Left renal cortex interstitium (tissue), 4 donors: Measurements from ENCODE around the gene ZFYVE9. TPM values are rescaled to one million over a fixed set of nuclear protein-coding genes. Genes with fewer than 3 reads are reported as not detected.
"Not testable (repeated sequence)": the region's sequence is repeated elsewhere in the genome, so short reads cannot be mapped to it uniquely, and the experiment has no call there.

Experiments used
- DNase-seq, 4 donors: peaks; one replicate each; pipeline ENCODE4 v3.0.0-alpha.2; 2013; ENCODE audit warnings: low read depth in 4 of 4, low spot score in 2 of 4, missing footprints in 1 of 4
- polyA plus RNA-seq, 4 donors: library from polyadenylated mRNA; unstranded; fragments of 120-200 nt; gene quantifications; one replicate each; pipeline ENCODE4 v1.2.1, GENCODE V29; 2013; ENCODE audit not compliant: insufficient read length in 4 of 4

ZFYVE9 gene
- polyA plus RNA-seq, 4 donors, result 32.2 to 36.9 (median 34.3) TPM

DNA sequence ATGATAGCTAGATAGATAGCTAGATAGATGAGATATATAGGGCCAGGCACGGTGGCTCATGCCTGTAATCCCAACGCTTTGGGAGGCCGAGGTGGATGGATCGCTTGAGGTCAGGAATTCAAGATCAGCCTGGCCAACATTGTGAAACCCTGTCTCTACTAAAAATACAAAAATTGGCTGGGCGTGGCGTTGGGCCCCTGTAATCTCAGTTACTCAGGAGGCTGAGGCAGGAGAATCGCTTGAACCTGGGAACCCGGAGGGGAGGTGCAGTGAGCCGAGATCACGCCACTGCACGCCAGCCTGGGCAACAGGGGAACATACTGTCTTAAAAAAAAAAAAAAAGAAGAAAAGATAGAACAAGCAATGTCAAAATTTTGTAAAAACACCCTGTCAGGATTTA, 8.6 kb downstream of the ZFYVE9 start:
- not testable (repeated sequence) for DNase-seq

DNA sequence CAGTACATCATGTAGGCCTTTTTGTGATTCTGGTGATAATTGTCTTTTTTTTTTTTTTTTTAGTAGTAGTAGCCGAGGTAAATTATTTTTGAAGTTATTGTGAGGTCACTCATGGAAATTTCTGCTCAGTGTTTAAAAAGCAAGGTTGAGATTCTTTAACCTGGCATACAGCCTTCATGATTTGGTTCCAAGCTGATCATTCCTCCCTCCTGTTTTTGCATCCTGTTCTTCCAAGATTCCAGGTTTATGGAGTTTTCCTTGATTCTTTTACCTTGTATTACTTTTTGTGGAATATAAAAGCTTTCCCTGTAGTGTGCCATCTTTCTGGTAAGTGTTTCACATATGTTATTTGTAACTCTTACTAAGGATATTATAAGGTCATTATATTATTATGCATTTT, 9.1 kb downstream of the ZFYVE9 start:
- no peak for DNase-seq

DNA sequence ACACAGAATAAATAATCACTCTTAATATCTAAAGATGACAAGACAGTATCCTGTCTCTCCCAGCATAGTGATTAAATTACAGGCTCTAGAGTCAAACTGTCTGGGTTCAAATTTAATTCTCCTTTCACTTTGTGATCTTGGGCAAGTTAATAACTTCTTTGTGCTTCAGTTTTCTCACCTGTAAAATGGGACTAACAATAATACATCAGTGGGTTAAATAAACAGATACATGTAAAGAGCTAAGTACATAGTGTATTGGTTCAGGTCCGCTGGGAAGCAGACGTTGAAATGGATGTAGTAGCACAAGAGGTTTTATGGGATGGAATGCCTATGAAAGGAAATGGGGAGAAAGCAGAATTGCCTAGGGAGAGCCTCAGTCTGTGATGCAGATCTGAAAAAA, 10.7 kb downstream of the ZFYVE9 start:
- DNase-seq, result no peak

DNA sequence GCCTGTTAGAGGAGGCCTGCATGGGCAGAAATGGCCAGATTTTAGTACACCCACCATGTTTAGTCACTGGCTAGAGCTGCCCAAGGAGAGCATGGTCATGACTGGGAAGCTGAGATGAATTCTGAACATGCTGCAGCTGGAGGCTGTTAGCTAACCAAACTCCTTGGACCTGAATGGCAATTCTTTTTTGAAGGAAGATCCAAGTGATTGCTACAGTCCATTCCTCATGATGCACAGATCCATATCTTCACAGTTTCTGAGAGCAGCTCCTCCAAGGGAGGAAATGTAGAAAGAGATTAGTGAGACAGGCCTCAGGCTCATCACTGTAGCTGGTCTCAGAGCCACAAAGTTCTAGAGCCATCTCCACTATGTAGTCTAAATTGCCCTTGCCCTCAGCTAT, 11.1 kb downstream of the ZFYVE9 start:
- no peak for DNase-seq

DNA sequence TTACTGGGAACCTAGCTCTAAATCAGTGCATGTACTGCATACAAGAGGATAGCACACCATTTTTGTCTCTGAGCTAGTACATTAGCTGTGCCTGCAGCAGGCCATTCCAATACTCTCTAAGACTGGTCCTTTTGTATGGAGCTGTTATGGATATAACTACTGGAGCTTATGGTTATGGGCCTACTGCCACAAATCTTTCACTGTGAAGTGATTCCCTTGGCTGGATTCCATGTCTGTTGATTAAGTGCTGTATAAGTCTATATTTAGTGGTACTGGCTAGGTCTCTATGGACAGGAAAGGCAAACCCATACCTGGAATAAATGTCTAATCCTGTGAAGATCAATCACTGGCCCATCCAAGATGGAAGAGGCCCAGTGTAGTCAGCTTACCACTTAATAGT, 12.0 kb downstream of the ZFYVE9 start:
- DNase-seq, result no peak

DNA sequence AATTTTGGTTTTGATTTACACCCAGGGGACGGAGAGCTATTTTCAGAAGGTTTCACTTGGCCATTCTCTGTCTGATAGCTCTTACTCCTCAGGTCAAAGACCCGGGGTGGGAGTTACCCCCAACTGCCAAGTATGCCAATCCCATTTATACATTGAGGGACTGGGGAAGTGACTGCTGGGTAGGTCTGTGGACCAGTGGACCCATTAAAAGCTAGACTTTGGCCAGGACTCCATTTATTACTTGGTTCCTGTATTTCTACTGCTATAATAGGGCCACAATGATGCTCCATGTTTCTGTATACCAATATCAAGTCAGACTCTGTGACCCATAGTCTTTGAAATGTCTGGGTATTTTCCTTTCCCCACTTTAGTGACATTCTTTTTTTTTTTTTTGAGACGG, 14.6 kb downstream of the ZFYVE9 start:
- DNase-seq, result no peak

DNA sequence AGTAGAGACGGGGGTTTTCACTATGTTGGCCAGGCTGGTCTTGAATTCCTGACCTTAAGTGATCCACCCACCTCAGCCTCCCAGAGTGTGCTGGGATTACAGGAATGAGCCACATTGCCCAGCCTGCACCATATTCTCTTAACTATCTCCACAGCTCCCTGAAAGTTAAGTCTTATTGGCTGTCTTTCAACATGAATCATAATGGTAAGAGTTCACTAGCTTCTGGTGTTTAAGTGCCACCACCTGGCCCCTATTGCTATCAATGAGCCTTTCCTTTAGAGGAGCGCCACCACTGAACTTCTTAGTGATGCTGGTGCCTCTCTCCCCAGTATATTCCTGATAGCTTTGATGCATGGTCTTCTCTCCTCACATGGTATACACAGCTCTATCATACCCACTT, 15.7 kb downstream of the ZFYVE9 start:
- DNase-seq, result no peak

DNA sequence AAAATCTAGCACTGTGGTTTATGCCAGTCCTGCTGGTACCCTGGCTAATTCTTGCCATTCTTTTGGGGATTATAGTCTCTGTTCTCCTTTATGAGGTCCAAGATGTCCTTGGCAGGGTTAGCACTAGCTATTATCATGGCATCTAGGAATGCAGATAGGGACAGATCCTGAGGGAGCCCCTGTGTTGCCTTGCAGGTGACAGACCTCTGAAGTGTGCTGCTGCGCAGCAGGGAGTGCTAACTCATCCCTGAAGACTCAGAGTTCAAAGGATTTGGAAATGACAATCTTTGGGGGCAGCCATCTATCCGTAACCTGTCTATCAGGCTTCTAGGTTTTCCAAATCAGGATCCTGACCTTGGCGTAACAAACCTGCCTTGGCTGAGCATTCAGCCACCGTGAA, 16.3 kb downstream of the ZFYVE9 start:
- DNase-seq, result no peak

DNA sequence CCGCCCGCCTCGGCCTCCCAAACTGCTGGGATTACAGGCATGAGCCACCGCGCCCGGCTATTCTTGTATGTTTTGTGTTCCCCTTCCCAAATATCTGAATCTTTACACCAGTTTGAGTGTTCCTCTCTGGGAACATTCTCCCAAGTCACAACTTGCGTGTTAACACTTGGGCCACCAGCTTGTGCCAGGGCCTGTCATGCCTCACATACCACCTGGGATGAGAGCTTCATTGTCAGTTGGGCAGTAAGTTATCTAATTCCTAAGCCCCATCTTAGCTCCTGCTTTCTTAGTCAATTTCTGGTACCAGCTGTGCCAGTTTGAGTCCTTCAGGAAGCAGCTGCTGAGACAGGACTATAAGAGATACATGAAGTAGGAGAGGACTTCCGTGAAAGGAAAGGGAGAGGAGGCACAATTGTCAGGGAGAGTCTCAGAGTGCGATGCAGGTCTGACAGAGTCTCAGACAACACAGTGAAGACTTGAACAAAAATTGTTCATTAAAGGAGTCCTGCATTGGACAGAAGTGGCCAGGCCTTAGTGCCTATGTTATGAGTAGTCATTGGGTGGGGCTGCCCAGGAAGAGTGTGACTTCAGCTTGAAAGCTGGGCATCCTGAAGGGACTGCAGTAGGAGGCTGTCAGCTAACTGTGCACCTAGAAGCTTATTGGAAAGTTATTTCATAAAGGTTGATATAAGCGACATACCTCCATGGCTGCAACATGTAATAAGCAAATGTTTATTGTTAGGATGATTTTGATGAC, 17.3 kb downstream of the ZFYVE9 start:
- DNase-seq, result no peak

DNA sequence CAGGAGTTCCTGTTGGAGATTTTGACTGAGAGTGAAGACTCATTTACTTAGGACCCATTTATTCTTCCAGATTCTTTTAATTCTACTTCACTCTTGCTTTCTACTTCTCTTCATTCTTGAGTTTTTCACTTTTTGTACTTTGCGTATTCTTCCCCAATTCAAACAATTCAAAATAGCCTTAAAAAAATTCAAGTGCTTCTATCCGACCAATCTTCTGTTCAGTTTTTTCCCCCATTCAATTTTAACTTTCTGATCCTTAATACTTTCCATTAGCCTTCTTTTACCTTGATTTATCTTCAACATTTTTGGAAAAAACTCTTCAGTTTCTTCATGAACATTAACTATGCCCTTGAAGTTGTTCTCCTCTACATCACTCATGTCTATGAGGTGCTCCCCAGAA, 21.1 kb downstream of the ZFYVE9 start:
- DNase-seq, result no peak

DNA sequence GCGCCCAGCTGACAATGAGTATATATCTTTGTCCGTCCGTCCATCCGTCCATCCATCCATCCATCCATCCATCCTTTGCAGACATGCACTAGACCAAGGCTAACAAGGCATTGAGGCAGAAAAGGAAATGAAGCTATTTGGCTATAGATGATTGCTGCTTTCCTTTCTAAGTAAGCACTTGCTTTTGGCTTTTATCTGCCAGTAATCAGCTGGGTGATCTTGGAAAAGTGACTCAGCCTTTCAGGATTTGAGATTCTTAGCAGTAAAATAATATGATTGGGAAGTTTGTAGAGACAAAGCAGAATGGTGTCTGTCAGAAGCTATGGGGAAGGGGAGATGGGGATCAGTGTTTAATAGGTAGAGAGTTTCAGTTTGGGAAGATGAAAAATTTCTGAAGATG, 22.7 kb downstream of the ZFYVE9 start:
- DNase-seq, result no peak

DNA sequence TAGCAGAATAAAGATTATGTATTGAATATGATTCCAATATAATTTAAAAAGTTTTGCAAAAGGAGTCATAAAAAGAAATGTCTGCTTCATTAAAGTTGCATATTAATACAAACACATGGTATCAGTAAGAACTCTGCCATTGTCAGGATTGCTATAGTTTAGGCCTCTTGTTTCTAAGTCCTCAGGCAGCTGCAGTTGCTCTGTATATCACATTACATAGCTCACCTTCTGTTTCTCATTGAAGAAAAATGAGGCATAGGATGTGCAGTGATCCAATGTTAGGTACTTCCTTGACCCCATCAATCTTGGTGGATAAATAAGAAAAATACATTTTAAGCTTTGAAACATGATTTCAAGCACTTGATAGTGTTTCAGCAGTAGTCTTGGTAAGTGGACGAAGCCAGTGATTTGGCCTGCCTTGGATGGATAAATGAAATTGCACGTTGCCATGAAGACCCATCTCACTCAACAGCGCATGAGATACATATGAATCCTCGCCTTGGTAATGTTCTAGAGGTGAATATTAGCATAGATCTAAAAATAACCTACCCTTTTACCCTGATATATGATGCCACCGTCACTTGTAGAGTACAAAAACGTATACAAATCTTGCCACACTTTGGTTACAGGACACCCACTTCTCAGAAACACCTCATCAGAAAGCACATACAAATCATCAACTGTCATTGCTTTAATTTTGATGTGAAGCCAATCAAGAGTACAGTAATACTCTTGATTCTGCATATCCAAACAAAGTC, 25.3 kb downstream of the ZFYVE9 start:
- DNase-seq, result no peak

DNA sequence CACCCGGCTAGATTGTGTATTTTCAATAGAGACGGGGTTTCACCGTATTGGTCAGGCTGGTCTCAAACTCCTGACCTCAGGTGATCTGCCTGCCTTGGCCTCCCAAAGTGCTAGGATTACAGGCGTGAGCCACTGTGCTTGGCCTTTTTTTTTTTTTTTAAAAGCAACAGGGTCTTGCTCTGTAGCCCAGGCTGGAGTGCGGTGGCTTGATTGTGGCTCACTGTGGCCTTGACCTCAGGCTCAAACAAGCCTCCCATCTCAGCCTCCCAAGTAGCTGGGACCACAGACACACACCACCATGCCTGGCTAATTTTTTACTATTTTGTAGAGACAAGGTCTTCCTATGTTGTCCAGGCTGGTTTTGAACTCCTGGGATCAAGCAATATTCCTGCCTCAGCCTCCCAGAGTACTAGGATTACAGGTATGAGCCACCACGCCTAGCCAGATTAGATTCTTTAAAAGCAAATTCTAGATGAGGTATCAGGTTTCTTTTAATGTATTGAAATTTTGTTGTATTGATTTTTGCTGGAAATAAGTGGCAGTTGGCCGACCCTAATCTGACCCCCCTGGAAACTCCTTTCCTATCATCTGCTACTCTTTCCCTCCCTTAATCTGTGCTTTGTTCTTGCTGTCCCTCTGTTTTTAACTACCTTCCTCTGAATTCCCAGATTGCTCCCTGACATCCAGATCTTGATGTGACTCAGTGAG, 26.6 kb downstream of the ZFYVE9 start:
- DNase-seq, result no peak

DNA sequence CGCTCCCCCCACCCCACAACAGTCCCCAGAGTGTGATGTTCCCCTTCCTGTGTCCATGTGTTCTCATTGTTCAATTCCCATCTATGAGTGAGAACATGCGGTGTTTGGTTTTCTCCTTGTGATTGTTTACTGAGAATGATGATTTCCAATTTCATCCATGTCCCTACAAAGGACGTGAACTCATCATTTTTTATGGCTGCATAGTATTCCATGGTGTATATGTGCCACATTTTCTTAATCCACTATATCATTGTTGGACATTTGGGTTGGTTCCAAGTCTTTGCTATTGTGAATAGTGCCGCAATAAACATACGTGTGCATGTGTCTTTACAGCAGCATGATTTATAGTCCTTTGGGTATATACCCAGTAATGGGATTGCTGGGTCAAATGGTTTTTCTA, 29.3 kb downstream of the ZFYVE9 start:
- DNase-seq, result not testable (repeated sequence)

DNA sequence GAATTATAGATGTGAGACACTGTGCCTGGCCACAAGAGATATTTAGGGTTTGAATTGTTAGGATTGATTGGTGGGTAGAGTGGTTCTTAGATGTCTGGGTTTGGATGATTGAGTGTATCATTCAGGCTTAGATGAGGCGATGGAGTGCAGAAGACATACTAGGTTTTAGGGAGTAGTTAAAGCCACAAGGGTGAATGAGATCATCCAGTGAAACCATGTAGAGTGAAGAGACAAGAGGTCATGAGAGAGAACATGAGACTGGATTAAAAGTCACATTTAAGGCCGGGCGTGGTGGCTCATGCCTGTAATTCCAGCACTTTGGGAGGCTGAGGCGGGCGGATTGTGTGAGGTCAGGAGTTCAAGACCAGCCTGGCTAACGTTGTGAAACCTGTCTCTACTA, 37.2 kb downstream of the ZFYVE9 start:
- DNase-seq, result no peak

DNA sequence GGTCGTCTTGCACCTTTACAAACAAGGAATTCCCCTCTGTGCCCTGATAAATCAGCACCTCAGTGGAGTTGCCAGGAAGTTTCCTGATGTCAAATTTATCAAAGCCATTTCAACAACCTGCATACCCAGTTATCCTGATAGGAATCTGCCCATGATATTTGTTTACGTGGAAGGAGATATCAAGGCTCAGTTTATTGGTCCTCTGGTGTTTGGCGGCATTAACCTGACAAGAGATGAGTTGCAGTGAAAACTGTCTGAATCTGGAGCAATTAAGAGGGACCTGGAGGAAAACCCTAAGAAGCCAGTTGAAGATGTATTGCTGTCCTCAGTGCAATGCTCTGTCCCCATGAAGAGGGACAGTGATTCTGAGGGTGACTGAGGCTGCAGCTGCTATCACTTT, 38.3 kb downstream of the ZFYVE9 start:
- DNase-seq, result no peak

DNA sequence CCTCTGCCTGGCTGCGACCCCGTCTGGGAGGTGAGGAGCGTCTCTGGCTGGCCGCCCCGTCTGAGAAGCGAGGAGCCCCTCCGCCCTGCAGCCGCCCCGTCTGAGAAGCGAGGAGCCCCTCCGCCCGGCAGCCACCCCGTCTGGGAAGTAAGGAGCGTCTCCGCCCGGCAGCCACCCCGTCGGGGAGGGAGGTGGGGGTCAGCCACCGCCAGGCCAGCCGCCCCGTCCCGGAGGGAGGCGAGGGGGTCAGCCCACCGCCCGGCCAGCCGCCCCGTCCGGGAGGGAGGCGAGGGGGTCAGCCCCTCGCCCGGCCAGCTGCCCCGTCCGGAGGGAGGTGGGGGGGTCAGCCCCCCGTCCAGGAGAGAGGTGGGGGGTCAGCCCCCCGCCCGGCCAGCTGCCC, 39.9 kb downstream of the ZFYVE9 start:
- DNase-seq, result not testable (repeated sequence)

DNA sequence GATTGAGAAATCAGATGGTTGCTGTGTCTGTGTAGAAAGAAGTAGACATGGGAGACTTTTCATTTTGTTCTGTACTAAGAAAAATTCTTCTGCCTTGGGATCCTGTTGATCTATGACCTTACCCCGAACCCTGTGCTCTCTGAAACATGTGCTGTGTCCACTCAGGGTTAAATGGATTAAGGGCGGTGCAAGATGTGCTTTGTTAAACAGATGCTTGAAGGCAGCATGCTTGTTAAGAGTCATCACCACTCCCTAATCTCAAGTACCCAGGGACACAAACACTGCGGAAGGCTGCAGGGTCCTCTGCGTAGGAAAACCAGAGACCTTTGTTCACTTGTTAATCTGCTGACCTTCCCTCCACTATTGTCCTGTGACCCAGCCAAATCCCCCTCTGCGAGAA, 40.4 kb downstream of the ZFYVE9 start:
- DNase-seq, result not testable (repeated sequence)

DNA sequence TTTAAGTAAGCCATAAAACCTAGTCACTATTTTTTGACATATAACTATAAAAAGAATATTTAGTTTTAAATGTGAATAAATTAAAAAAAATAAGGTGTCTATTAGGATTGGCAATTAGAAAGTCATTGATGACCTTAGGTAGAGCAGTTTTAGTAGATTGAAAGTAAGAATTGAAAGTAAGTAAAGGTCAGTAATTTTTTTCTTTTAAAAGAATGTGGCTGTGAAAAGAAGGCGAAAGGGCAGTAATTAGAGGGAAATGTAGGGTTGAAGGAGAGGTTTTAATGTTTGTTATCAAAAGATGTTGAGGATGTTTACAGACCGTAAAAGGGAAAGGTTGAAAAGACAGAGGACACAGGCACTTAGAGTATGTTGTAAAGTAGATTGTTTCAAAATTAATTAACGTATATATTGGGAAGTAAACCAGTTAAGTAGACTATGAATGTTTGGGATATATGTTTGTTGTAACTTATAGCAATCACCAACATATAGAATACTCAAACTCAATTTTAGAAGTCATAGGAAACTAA, 41.0 kb downstream of the ZFYVE9 start:
- no peak for DNase-seq

DNA sequence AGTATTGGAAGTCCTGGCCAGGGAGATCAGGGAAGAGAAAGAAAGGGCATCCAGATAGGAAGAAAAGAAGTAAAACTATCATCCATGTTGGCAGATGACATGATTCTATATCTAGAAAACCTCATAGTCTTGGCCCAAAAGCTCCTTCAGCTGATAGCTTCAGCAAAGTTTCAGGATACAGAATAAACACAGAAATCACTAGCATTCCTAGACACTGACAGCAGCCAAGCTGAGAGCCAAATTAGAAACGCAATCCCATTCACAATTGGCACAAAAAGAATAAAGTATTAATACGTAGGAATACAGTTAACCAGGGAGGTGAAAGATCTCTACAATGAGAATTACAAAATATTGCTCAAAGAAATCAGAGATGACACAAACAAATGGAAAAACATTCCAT, 44.6 kb downstream of the ZFYVE9 start:
- no peak for DNase-seq

DNA sequence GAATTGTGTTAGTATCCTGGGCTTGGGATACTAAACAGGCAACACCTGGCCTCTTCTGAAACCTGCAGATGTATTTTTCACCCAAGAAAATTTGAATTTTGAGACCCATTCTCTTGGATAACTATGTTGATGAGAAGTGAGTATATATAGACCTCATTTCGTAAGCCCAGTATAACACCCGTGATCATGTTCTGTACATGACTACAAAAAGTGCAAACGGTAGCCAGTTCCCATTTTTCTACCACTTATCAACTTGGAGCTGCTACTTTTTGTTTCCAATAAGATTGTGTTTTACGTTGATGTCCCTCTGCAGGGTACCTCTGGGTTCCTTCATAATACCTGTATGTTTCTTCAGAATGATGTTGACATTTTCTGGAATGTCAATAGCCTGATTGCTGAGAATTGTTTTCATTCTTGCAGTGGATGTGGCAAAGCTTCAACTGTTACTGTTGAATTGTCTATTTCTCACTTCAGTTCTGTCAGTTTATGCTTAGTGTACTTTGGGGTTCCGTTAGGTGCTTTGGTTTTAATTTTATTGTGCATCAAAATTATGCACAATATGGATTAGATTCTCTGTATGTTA, 48.1 kb downstream of the ZFYVE9 start:
- no peak for DNase-seq
